DOHH2 (cell line): ENCODE measurements around the gene TNFAIP1.

Experiments used
- EZH2phosphoT487 ChIP-seq: fragments of 200-600 bp; sonication (generic); IDR thresholded peaks from 2 replicates; pipeline ENCODE4 v1.6.1; 2017; ENCODE audit warnings: borderline replicate concordance, mild to moderate bottlenecking, antibody characterized with exemption, low read length, moderate library complexity, mixed read lengths
- TF ChIP-seq, protein P1 (sequence below): fragments of 200-600 bp; sonication (generic); IDR thresholded peaks from one replicate; pipeline ENCODE4 v1.5.1; 2014; ENCODE audit warnings: antibody characterized with exemption, mild to moderate bottlenecking, low read depth, low read length; ENCODE audit not compliant: poor library complexity, severe bottlenecking

DNA sequence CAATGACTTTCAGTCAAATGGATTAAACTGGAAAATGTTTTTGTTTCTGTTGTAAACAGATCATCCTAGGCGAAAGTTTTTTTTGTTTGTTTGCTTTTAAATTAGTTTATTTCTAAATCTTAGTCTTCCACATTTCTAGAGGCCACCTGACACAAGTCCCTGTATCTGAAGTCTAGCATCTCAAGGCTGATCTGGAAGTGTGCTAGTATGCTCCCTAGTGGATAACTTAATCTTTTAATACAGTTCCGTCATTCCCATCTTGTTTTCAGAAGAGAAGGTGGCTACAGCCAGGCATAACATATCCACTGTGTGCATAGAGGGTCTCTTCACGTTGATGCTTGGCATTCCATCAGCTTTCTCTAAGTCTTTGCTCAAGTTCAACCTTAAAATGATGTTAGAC, 7.9 kb upstream of the TNFAIP1 start:
- TF ChIP-seq EZH2phosphoT487, result no peak
- TF ChIP-seq, protein P1, sequence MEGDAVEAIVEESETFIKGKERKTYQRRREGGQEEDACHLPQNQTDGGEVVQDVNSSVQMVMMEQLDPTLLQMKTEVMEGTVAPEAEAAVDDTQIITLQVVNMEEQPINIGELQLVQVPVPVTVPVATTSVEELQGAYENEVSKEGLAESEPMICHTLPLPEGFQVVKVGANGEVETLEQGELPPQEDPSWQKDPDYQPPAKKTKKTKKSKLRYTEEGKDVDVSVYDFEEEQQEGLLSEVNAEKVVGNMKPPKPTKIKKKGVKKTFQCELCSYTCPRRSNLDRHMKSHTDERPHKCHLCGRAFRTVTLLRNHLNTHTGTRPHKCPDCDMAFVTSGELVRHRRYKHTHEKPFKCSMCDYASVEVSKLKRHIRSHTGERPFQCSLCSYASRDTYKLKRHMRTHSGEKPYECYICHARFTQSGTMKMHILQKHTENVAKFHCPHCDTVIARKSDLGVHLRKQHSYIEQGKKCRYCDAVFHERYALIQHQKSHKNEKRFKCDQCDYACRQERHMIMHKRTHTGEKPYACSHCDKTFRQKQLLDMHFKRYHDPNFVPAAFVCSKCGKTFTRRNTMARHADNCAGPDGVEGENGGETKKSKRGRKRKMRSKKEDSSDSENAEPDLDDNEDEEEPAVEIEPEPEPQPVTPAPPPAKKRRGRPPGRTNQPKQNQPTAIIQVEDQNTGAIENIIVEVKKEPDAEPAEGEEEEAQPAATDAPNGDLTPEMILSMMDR, result peak; percentile 10
